HEK293T (cell line): ENCODE data around the gene CMTM7.

ENCODE experiments used
- ARNT ChIP-seq: fragments of 450-650 bp; IDR thresholded peaks from 2 replicates; pipeline ENCODE4 v1.6.1; 2017; ENCODE audit warnings: mild to moderate bottlenecking
- BHLHE40 ChIP-seq: fragments of 450-650 bp; IDR thresholded peaks from 2 replicates; pipeline ENCODE4 v1.6.1; 2016; ENCODE audit warnings: mild to moderate bottlenecking, moderate library complexity, borderline replicate concordance
- CTBP1 ChIP-seq: fragments of 450-650 bp; IDR thresholded peaks from 2 replicates; pipeline ENCODE4 v1.6.1; 2016; ENCODE audit warnings: borderline replicate concordance
- ELF4 ChIP-seq: fragments of 450-650 bp; IDR thresholded peaks from 2 replicates; pipeline ENCODE4 v1.6.1; 2017; ENCODE audit warnings: antibody characterized with exemption
- FOXK2 ChIP-seq: fragments of 450-650 bp; IDR thresholded peaks from 2 replicates; pipeline ENCODE4 v1.6.1; 2016; ENCODE audit warnings: mild to moderate bottlenecking
- FOXM1 ChIP-seq: fragments of 450-650 bp; IDR thresholded peaks from 2 replicates; pipeline ENCODE4 v1.6.1; 2017; ENCODE audit warnings: mild to moderate bottlenecking, borderline replicate concordance
- L3MBTL2 ChIP-seq: fragments of 450-650 bp; conservative IDR thresholded peaks from 2 replicates; pipeline ENCODE4 v1.6.1; 2016; ENCODE audit warnings: mild to moderate bottlenecking
- NFRKB ChIP-seq: fragments of 450-650 bp; IDR thresholded peaks from 2 replicates; pipeline ENCODE4 v1.6.1; 2016; ENCODE audit warnings: mild to moderate bottlenecking, moderate library complexity
- SP1 ChIP-seq: fragments of 450-650 bp; IDR thresholded peaks from 2 replicates; pipeline ENCODE4 v1.6.1; 2017
- SUZ12 ChIP-seq: fragments of 450-650 bp; IDR thresholded peaks from 2 replicates; pipeline ENCODE4 v1.6.1; 2016; ENCODE audit warnings: mild to moderate bottlenecking
- TARDBP ChIP-seq: fragments of 450-650 bp; IDR thresholded peaks from 2 replicates; pipeline ENCODE4 v1.6.1; 2016
- ZNF384 ChIP-seq: fragments of 450-650 bp; IDR thresholded peaks from 2 replicates; pipeline ENCODE4 v1.6.1; 2016
- TF ChIP-seq, protein P1 (sequence below): fragments of 450-650 bp; IDR thresholded peaks from 2 replicates; pipeline ENCODE4 v1.6.1; 2016

DNA sequence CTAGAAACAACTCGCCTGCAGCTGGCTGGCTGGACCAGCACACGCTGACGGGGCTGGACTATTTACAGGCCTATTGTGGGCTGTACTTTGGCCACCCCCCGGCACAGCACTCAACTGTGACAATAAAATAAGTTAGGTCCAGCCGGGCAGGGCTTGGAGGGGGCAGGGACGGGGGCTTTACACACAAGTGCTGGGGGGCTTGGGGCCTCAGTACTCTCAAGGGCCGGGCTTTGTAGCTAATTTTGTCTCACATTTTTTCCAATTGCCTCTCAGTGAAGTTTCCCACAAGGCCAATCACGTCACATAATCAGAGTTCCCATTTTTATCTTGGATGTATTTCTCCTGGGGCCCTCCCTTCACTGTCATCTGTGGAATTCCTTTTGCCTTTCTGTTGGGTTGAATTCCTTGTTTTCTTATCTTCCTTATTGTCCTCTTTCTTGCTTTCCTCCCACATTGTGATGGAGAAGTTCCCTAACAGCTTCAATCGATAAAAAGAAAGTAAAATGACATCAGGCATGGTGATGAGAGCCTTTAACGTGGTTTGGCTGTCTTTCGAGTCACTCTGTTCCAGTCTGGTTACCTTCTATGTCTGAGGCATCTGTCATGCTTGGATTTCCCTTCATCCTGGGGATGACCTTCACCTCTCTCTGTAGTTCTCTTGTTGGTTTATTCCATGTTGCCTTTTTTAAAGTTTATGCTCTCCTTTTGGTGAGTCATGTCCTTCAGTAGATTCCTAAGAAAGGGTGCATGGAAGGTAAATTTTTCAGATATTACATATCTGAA is 44.1 kb upstream of the CMTM7 start:
- TF ChIP-seq ARNT: no peak
- TF ChIP-seq BHLHE40: no peak
- no peak for TF ChIP-seq SP1
- TF ChIP-seq ELF4: no peak
- TF ChIP-seq SUZ12: no peak
- no peak for TF ChIP-seq L3MBTL2
- TF ChIP-seq, protein P1, sequence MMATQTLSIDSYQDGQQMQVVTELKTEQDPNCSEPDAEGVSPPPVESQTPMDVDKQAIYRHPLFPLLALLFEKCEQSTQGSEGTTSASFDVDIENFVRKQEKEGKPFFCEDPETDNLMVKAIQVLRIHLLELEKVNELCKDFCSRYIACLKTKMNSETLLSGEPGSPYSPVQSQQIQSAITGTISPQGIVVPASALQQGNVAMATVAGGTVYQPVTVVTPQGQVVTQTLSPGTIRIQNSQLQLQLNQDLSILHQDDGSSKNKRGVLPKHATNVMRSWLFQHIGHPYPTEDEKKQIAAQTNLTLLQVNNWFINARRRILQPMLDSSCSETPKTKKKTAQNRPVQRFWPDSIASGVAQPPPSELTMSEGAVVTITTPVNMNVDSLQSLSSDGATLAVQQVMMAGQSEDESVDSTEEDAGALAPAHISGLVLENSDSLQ: no peak
- no peak for TF ChIP-seq FOXK2
- TF ChIP-seq TARDBP: no peak
- TF ChIP-seq NFRKB: no peak
- no peak for TF ChIP-seq FOXM1
- no peak for TF ChIP-seq ZNF384
- TF ChIP-seq CTBP1: no peak
